GM23248 (cell line): Measurements from ENCODE around the gene PTPRT.

Experiments
- EZH2 ChIP-seq: fragments of 200-600 bp; sonication (generic); IDR thresholded peaks from 2 replicates; pipeline ENCODE4 v1.6.1; 2018; ENCODE audit warnings: antibody characterized with exemption, mild to moderate bottlenecking; ENCODE audit not compliant: insufficient read depth, poor library complexity, severe bottlenecking
- EZH2phosphoT487 ChIP-seq: fragments of 200-600 bp; sonication (generic); IDR thresholded peaks from 2 replicates; pipeline ENCODE4 v1.6.1; 2018; ENCODE audit warnings: antibody characterized with exemption, moderate library complexity, mild to moderate bottlenecking, low read depth; ENCODE audit not compliant: insufficient read depth

DNA sequence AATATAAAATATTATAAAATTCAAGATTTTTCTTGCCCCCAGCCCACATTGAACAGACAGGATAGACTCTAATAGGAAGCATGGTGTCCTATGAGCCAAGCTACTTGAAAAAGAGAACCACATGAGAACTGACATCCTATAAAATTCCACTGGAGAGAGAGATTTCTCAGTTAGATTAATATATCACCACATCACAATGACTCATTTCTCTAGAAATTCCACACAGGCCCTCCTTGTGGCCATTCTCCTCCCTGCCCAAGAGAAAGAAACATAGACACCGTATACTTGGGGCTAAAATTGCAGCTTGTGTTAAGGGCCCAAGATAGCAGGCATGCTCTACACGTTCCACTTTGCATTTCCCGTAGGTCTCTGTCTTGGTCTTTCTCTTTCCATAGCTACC lies 481.4 kb downstream of the PTPRT start:
- TF ChIP-seq EZH2 (no peak), EZH2phosphoT487 (no peak)
